KMS-11 (cell line): ENCODE results near the gene PHYHD1.
A peak's percentile ranks its signal among the peaks of the same experiment; 100 is the strongest.

Experiments
- H2AFZ ChIP-seq: fragments of 200-600 bp; sonication (generic); 2 replicates; pipeline ENCODE4 v1.6.1; 2016; ENCODE audit warnings: antibody characterized with exemption, mixed run types, low read depth
- H3K27ac ChIP-seq: fragments of 200-600 bp; sonication (generic); 2 replicates; pipeline ENCODE4 v1.6.1; 2016; ENCODE audit warnings: mild to moderate bottlenecking, mixed run types
- H3K27me3 ChIP-seq: fragments of 200-600 bp; sonication (generic); 2 replicates; pipeline ENCODE4 v1.6.1; 2017; ENCODE audit warnings: mild to moderate bottlenecking, low read depth, mixed run types, moderate library complexity; ENCODE audit not compliant: insufficient read depth
- H3K36me3 ChIP-seq: fragments of 200-600 bp; sonication (generic); 2 replicates; pipeline ENCODE4 v1.6.1; 2017; ENCODE audit warnings: mild to moderate bottlenecking, mixed run types; ENCODE audit not compliant: insufficient read depth
- H3K4me1 ChIP-seq: fragments of 200-600 bp; sonication (generic); 2 replicates; pipeline ENCODE4 v1.6.1; 2016; ENCODE audit warnings: mild to moderate bottlenecking, low read depth, mixed run types; ENCODE audit not compliant: poor library complexity, severe bottlenecking
- H3K4me2 ChIP-seq: fragments of 200-600 bp; sonication (generic); 2 replicates; pipeline ENCODE4 v1.7.0; 2016; ENCODE audit warnings: mild to moderate bottlenecking, mixed run types
- H3K4me3 ChIP-seq: fragments of 200-600 bp; sonication (generic); IDR thresholded peaks from 2 replicates; pipeline ENCODE4 v1.6.1; 2017; ENCODE audit warnings: low read depth, low read length, mixed read lengths; ENCODE audit not compliant: insufficient read depth
- H3K79me2 ChIP-seq: fragments of 200-600 bp; sonication (generic); 2 replicates; pipeline ENCODE4 v1.6.1; 2016; ENCODE audit warnings: low read depth, mixed run types; ENCODE audit not compliant: insufficient read depth
- H3K9ac ChIP-seq: fragments of 200-600 bp; sonication (generic); 2 replicates; pipeline ENCODE4 v1.6.1; 2016; ENCODE audit warnings: mild to moderate bottlenecking, mixed run types
- H4K20me1 ChIP-seq: fragments of 200-600 bp; sonication (generic); 2 replicates; pipeline ENCODE4 v1.6.1; 2016; ENCODE audit warnings: mild to moderate bottlenecking, mixed run types; ENCODE audit not compliant: insufficient read depth
- CTCF ChIP-seq: fragments of 200-600 bp; sonication (generic); conservative IDR thresholded peaks from 2 replicates; pipeline ENCODE4 v1.6.1; 2017; ENCODE audit warnings: low read depth, mild to moderate bottlenecking, antibody characterized with exemption, low read length, moderate library complexity, mixed read lengths

PHYHD1 gene

GRCh38 chr9:128920381-128921058, at the start of gene PHYHD1:
Gene PHYHD1, plus strand, starts transcription at chr9:128920982. Its CDS starts 1,342 bp downstream, at chr9:128922324.
- no peaks in the 10 kb centered on the region for H3K4me1 ChIP-seq
- H4K20me1 ChIP-seq = no peaks in the 10 kb centered on the region
- H3K4me3 ChIP-seq = no peak within 1 kb of the TSS
- H3K79me2 ChIP-seq = no peaks in the 10 kb centered on the region
- no peak within 1 kb of the TSS for H3K27ac ChIP-seq
- no peak within 1 kb of the TSS for H2AFZ ChIP-seq
- TF ChIP-seq CTCF = no peak
- H3K27me3 ChIP-seq = no peaks in the 10 kb centered on the region
- H3K9ac ChIP-seq = no peak within 1 kb of the TSS
- no peak within 1 kb of the TSS for H3K4me2 ChIP-seq
- no peaks in the 10 kb centered on the region for H3K36me3 ChIP-seq

- Histone ChIP-seq H3K4me3 (no peak overlapping the region), H3K4me1 (no peaks in the 10 kb centered on the region), H2AFZ (no peak overlapping the region), H3K27me3 (no peaks in the 10 kb centered on the region), H3K4me2 (no peak overlapping the region), H4K20me1 (no peaks in the 10 kb centered on the region), H3K9ac (no peak overlapping the region), H3K79me2 (peaks cover 7% of the 10 kb centered on the region; the same call in 1 of the 2 replicates), H3K36me3 (no peaks in the 10 kb centered on the region), H3K27ac (no peak overlapping the region)
- no peak for TF ChIP-seq CTCF
Measured at GRCh38 chr9:128877852-128878251, 42.9 kb upstream of the PHYHD1 start.

- Histone ChIP-seq H3K4me1 (peaks cover 10% of the 10 kb centered on the region), H4K20me1 (no peaks in the 10 kb centered on the region), H3K27ac (peak within 1 kb of the TSS; percentile 65), H3K4me3 (no peak within 1 kb of the TSS), H2AFZ (peak within 1 kb of the TSS; percentile 83), H3K27me3 (no peaks in the 10 kb centered on the region), H3K4me2 (peak within 1 kb of the TSS; percentile 97), H3K36me3 (no peaks in the 10 kb centered on the region), H3K79me2 (peaks cover 27% of the 10 kb centered on the region; the same call in 1 of the 2 replicates), H3K9ac (peak within 1 kb of the TSS; percentile 89)
- TF ChIP-seq CTCF = no peak
Measured at GRCh38 chr9:128881884-128882676, 38.7 kb upstream of the PHYHD1 start, which contains the start of the genes KYAT1 and LRRC8A. Gene KYAT1, minus strand, starts transcription at chr9:128881950. Its CDS starts 36,545 bp downstream, at chr9:128845405. Gene LRRC8A, plus strand, starts transcription at chr9:128882133. Its CDS starts 25,032 bp downstream, at chr9:128907165.

- no peak for TF ChIP-seq CTCF
Measured at GRCh38 chr9:128882677-128883603, 37.8 kb upstream of the PHYHD1 start.

More at GRCh38 chr9:128882677-128883603, 37.8 kb upstream of the PHYHD1 start:
- H2AFZ ChIP-seq = peak overlapping the region; percentile 83
- peak overlapping the region; percentile 89 for H3K9ac ChIP-seq
- H3K4me2 ChIP-seq = peak overlapping the region; percentile 97
- H3K27ac ChIP-seq = peak overlapping the region; percentile 65
- no peaks in the 10 kb centered on the region for H3K27me3 ChIP-seq
- no peak overlapping the region for H3K4me3 ChIP-seq
- peaks cover 10% of the 10 kb centered on the region for H3K4me1 ChIP-seq
- no peaks in the 10 kb centered on the region for H3K36me3 ChIP-seq
- H4K20me1 ChIP-seq = no peaks in the 10 kb centered on the region
- peaks cover 27% of the 10 kb centered on the region; the same call in 1 of the 2 replicates for H3K79me2 ChIP-seq
